Skin of body (tissue), 2 donors: ENCODE results near the gene SMIM43. TPM values are rescaled to one million over a fixed set of nuclear protein-coding genes. Genes with fewer than 3 reads are reported as not detected.

Experiments used
- DNase-seq: peaks from one replicate; lab custom pipeline; 2025; lab: John Stamatoyannopoulos, UW
- total RNA-seq: library from RNA; depleted of rRNA; stranded (reverse); fragments of >200 nt; gene quantifications from one replicate; pipeline ENCODE4 v1.2.3, GENCODE V29; 2014

The SMIM43 gene
- total RNA-seq = 0.30 TPM

GRCh38 chr4:121764702-121765367 lies at the start of gene SMIM43:
TSS of gene SMIM43 (minus strand) at chr4:121765164. CDS start at chr4:121765105, 59 bp downstream.
- no peak for DNase-seq

DNA sequence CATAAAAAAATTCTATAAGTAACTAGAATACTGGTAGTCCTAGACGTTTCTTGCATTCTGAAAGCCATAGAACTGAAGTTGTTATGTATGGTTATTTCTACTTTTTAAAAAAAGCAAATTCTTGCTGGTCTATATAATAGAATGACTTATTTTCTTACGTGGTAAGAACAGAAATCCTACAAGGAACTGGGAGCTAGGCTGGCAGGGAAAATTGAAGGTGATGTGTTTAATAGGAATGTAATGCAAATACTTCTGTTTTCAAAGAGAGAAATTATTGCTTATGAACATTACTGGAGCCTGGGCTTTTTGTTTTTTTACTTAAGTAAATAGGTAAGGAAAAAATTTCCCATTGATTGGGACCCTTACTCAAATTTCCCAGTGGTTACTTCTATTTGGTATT lies 49.8 kb upstream of the SMIM43 start:
- no peak for DNase-seq

GRCh38 chr4:121811122-121811521 lies 46.2 kb upstream of the SMIM43 start:
- no peak for DNase-seq

DNA sequence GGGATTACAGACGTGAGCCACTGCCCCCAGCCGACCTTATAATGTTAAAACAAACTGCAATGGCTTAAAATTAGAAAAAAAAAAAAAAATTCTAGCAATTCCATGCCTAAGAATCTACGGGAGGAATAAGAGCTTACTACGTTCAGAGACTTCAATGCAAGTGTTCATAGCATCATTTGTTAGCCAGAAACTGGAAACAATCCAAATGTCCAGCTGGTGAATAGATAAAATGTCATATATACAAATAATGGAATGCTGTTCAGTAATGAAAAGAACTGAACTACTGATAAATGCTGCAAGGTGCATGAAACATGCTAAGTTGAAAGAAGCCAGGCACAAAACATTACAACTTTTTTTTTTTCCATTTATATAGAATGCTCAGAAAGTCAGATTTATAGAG lies 41.4 kb upstream of the SMIM43 start:
- no peak for DNase-seq

DNA sequence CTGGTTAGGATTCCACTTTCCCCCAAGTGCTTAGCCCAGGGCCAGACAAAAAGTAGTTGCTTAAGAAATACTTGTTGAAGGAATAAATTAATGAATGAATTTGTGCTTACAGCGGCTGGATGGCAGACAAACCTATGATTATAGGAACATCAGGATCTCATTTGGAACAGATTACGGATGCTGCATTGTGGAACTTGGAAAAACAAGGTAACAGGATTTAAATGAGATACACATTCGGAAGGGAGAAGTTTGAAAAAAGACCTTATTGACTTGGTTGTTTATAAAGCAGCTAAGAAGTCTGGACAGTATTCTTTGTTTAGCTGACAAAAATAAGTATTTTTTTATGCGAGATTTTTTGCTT lies 36.7 kb upstream of the SMIM43 start:
- DNase-seq = no peak

- DNase-seq = peak; percentile 94
Observed at GRCh38 chr4:121800961-121801714, 36.2 kb upstream of the SMIM43 start, which contains the start of gene EXOSC9. TSS of gene EXOSC9 (plus strand) at chr4:121801323. CDS start at chr4:121801425, 102 bp downstream.

DNA sequence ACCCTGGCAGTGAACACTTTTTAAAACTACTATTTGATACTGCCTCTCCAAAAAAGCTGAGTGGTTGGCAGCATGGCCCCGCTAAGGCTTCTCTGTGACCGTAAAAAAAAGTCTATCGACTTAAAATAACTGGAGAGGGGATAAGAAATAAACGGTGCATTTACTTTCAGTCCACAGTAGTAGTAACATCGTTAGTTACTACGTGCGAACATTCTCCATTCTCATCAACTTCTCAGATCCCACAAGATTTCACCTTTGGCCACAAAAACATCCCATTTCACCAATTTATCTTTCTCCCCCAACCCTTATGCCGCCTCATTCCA lies 35.6 kb upstream of the SMIM43 start:
- DNase-seq = no peak

DNA sequence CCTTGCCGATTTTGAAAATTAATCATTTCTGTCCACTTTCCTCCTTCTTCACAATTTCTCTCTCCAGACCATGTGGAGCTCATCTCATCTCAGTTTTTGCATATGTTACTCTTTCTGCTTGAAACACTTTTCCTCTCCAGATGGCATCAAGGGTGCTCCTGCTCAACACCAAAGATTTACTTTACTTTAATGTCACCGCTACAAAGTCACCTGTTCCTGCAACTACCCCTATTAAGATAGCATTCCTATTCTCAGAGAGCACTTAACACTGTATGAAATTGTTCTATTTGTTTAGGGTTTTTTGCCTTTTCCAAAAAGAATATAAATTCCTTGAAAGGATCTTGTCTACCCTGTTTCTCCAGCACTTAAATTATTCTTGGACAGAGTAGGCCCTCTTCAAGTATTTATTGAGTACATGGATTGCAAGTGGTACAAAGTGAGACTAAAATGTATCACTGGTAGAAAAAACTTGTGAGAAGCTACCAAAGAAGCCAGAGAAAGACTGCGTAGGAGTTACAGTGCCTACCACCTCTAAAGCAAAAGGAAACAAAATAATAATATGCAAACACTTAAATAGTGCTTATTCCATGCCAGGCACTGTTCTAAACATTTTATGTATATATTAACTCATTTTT lies 35.0 kb upstream of the SMIM43 start:
- no peak for DNase-seq

DNA sequence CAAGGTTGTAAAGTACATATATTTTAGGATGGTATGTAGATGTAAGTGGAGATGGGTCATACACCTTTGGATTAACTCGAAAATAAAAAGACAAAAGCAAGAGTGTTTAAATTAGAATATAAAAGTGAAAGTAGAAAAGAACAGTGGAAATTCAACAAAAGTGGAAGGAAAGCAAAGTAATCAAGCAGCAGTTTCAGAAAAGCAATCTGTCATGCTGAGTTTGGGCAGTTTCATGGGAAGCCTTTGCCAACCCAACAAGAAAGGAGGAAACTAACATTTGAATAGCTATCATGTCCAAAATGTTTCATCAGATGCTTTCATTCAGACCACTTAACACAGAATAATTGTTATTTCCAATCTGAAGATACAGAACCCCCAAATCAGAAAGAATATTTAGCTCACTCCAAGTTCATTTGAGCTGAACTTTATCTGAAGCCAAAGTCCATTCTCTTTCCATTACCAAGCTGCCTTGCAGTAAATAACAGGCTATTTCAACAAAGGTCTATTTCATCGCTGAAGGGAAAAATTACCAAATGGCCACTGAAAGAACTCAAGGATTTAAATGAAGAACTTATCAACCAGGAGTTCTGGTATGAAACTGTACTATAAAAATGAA lies 34.4 kb upstream of the SMIM43 start:
- no peak for DNase-seq

- DNase-seq = no peak
Observed at GRCh38 chr4:121796283-121796682, 31.3 kb upstream of the SMIM43 start.

- no peak for DNase-seq
Observed at GRCh38 chr4:121794505-121795188, 29.7 kb upstream of the SMIM43 start.

GRCh38 chr4:121792966-121793365 lies 28.0 kb upstream of the SMIM43 start:
- no peak for DNase-seq

DNA sequence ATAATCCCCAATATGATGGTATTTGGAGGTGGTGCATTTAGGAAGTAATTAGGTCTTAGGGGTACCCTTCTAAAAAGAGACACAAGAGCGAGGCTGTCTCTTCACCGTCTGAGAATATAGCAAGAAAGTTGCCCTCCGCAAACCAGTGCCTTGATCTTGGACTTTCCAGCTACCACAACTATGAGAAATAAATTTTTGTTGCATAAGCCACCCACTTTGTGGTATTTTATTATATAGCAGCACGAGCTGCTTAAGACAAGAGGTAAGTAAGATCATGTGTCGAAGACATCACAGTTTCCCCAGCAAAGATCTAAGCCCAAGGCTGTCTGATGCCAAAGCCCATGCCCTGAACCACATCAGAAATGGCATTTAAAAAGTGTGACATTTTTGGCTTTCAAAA lies 26.5 kb upstream of the SMIM43 start:
- no peak for DNase-seq

- no peak for DNase-seq
Observed at GRCh38 chr4:121790976-121791375, 26.0 kb upstream of the SMIM43 start.

DNA sequence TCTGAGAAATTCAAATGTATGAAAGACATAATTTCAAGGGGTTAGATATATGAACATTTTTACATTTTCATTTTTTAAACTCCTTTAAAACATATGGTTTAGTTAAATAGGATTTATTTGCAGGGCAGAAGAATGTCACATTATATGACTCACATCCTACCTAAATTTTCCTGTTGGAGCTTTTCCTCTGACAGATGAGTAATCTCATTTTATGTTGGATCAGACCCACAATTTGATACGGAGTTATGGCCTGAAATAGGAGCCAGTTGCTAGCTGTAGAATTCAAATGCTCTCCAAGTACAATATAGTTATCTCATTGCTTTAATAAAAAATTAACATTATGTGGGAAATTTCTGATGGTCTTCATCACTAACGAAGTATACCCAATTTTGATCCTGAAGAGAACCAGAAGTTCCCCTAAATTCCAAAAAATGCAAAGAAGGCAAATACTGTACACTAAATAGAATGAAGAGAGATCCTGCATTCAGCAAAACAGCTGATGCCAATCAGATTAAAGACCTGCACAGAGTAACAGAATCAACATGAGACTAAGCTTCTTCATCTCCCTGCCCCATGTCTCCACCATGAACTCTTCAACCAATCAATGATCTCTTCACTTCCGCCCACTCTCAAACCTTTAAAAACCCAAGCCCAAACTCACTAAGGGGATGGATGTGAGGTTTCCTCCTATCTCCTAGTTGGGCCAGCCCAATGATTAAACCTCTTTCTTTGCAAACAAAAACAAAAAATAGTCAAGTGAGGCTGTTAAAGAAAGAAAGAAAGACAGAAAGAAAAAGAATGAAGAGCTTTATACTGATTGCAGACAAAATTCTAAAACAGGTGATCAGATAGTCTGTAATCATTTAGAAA lies 25.2 kb upstream of the SMIM43 start:
- DNase-seq = no peak

GRCh38 chr4:121789455-121789854 lies 24.5 kb upstream of the SMIM43 start:
- no peak for DNase-seq

DNA sequence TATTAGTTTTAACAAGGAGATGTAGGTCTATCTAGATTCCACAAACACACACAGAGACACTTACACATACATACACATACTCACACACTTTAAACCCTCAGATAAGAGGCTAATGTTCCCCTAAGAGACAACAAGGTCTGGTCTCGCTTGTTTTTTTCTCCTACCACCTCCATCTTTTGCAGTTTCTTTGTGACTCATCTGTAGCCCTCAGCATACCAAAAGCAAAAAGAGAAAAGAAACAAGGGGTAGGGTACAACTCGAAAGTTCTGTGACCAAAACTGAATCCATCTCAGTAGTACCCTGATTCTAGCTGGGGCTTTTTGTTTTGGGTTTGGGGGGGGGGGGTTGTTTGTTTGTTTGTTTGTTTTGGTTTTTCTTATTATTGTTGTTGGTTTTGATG lies 23.9 kb upstream of the SMIM43 start:
- DNase-seq = no peak

DNA sequence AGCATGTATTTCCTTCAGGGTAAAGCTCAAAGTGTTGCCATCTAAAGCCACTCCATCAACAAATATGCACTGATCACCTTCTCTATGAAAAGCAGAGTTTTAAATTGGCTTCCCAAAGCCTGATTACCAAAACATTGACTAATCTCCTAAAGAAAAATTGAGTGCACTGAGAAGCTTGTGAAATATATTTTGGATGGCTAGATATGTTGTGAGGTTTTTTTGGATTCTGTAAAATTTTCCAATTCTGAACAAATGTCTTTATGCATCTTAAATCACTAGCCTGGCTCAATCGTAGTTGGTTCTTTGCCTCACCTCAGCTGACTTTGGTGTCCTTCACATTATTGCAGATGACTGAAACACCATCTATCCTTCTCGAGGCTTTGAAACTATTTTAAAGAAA lies 21.3 kb upstream of the SMIM43 start:
- DNase-seq = no peak

- no peak for DNase-seq
Observed at GRCh38 chr4:121785479-121785878, 20.5 kb upstream of the SMIM43 start.

DNA sequence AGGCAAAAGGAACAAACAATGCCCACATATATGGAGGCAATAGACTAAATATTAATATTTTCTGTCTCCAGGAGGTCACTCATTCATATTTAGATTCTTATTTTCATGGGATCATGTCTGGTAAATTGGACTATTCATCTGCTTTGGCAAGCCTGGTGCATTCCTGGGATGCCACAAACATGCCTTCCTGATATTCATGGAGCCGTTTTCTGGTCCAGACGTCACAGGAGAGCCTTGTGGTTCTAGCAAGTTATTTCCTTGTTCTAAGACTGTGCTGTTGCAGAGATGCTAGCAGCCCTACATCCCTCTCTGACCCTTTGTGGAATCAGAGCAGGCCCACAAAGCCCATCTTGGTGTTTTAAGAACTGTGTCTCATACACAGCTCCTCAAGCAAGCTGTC lies 20.0 kb upstream of the SMIM43 start:
- DNase-seq = no peak

DNA sequence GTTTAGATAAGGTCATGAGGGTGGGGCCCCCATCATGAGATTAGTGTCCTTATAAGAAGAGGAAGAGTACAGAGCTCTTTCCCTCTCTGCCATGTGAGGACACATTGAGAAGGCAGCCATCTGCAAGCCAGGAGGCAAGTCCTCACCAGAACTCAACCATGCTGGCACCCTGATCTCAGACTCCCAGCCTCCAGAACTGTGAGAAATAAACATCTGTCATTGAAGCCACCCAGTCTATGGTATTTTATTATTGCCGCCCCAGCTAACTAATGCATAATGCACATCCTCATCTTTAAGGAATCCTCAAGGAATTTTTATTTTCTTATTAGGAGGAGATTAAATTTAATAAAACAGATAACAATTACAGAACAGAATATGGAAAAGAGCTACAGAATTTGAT lies 19.4 kb upstream of the SMIM43 start:
- DNase-seq = no peak
